NCI-H2171 (cell line): ENCODE results near the gene SNX2.
"Not testable (repeated sequence)": the region's sequence is repeated elsewhere in the genome, so short reads cannot be mapped to it uniquely, and the experiment has no call there.

ENCODE experiments used
- DNase-seq: peaks from one replicate; lab custom pipeline; 2025; lab: John Stamatoyannopoulos, UW

SNX2 gene

DNA sequence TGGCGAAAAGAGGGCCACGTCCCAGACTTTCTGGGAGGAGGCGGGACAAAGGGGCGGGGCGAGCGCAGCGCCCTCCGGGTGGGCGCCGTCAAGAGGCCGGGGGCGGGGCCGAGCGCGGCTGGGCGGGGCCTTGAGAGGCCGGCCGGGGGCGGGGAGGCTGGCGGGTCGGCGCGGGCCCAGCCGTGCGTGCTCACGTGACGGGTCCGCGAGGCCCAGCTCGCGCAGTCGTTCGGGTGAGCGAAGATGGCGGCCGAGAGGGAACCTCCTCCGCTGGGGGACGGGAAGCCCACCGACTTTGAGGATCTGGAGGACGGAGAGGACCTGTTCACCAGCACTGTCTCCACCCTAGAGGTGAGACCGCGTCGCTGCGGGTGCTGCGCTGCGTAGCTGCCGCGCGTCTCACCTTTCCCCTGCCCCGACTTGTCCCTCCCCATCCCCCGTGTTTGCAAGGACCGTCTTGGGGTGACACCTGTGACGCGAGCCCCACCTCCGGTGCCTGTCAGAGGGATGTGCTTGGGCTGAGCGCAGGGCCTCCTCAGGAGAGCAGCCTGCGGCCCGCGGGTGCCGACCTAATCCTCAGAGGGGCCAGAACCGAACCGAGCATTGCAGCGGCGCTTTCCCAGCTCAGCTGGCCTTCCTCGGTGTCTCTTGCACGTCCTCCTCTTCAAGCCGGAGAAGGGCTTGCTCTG, at the start of gene SNX2:
SNX2 (plus strand) TSS at position 220 of the 689 bp plus-strand sequence; CDS start at position 244, 24 bp downstream.
- peak; percentile 79 for DNase-seq

GRCh38 chr5:122727112-122727541, 47.8 kb upstream of the SNX2 start:
- DNase-seq: no peak

DNA sequence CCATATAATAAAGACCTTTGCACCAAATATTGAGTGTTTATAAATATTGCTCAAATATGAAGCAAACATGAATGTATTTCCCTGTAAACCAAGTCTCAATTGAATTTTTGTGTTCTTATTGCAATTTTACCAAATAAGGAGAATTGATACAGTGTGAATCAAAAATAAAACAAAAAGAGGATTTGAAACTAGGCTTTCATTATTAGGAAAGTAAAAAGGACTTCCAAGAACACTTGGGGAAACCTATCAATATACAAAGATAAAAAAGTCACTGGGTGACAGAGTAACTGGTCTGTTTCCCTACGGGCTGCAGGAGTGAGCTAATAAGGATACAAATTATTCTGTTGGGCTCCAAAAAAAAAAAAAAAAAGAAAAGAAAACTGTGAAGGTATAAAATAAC, 44.8 kb upstream of the SNX2 start:
- no peak for DNase-seq

DNA sequence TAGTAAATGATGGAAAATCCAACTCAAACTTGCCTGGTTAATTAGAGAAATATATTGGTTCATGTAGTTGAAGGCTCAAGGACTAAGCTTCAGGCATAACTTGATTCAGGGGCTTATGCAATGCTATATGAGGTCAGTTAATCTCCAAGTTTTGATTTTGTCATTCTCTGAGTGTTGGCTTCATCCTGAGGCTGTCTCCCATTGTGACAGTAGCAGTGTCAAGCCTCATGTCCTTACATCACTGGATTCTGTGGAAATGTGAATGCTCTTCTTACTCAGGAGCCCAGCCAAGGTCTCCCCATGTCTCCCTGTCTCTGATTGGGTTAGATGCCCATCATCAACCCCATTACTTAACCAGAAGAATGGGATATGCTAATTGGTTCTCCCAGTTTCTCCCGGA, 44.4 kb upstream of the SNX2 start:
- DNase-seq: no peak

- no peak for DNase-seq
Measured at GRCh38 chr5:122736086-122736845, 38.6 kb upstream of the SNX2 start.

DNA sequence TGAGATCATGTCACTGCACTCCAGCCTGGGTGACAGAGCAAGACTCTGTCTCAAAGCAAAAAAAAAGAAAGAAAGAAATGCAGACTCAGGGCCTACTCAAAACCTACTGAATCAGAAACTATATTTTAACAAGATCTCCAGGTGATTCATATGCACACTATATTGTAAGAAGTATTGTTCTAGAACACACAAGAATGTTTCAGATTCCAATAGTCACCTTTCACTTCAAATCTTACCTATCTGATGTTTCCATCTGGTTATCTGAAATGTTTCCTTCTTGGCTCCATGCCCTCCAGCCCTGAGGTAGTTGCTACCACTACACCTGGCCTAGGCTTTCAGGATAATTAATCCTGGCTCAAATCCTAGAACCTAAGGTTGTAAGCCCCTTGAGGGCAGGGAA, 36.8 kb upstream of the SNX2 start:
- no peak for DNase-seq

DNA sequence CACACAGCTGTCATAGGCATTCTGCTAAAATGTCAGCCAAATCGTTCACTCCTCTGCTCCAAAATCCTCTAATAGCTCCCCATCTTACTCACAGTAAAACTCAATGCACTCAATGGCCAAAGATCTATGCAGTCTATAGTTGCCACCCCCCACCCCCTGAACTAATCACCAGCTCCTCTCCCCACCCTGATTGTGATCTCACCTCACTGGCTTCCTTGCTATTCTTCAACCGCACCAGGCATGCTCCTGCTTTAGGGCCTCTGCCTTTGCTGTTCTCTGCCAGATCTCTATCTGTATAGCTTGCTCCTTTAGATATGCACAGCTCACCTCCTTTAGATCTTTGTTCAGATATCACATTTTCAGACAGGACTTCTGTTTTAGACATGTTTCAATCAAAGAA, 33.2 kb upstream of the SNX2 start:
- DNase-seq: no peak

- DNase-seq: no peak
Measured at GRCh38 chr5:122743261-122743660, 31.6 kb upstream of the SNX2 start.

DNA sequence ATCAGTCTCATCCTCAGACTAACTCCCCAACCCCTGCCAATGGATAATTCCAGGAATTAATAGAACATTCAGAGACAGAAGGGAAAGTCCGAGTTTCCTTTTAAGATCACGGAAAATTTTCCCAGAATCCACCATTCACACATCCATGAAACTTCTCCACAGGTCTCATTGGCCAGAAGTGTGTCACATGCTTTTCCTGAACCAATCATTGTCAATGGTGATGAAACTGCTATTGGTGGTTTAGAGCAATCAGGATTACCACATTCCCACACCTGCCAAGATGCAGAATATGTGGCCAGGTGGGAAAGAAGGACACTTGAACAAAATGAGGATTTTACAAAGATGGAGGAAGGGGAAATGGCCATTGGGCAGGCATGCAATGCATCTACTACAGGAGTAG, 29.3 kb upstream of the SNX2 start:
- no peak for DNase-seq

GRCh38 chr5:122749886-122750285, 25.0 kb upstream of the SNX2 start:
- DNase-seq: no peak

- DNase-seq: no peak
Measured at GRCh38 chr5:122751293-122751782, 23.5 kb upstream of the SNX2 start.

DNA sequence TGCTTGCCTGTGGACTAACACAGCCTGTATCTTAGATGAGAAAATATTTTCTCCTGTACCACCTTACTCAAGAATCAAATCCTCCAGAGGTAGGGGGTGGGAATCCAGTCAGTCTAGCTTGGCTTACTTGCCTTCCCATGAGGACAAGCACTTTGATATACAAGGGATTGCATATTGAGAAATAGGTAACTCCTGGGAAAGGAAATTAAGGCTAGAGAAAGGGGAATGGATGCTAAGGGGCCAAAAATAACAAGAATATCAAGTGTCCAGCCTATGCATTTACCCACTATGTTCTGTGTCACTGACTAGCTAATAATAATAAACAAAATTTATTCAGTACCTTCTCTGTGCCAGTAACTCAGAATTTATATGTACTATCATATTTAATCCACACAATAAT, 21.4 kb upstream of the SNX2 start:
- DNase-seq: no peak

DNA sequence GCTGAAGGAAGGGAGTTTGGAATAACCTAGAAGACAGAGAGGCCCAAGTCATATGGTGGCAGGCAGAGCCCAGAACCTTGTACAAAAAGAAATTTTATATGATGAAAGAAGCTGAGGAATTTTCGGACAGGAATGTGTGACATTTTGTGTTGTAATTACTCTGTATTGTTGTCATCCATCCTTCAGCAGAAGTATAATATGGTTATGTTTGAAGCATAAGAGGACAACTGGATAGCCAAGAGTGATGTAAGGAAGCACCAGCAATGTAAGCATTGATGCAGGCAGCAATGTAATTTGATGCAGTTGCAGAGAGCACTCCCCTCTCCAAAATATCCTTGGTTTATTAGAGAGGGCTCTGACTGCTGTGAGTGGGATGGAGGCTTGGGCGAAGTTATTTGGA, 19.1 kb upstream of the SNX2 start:
- DNase-seq: no peak

DNA sequence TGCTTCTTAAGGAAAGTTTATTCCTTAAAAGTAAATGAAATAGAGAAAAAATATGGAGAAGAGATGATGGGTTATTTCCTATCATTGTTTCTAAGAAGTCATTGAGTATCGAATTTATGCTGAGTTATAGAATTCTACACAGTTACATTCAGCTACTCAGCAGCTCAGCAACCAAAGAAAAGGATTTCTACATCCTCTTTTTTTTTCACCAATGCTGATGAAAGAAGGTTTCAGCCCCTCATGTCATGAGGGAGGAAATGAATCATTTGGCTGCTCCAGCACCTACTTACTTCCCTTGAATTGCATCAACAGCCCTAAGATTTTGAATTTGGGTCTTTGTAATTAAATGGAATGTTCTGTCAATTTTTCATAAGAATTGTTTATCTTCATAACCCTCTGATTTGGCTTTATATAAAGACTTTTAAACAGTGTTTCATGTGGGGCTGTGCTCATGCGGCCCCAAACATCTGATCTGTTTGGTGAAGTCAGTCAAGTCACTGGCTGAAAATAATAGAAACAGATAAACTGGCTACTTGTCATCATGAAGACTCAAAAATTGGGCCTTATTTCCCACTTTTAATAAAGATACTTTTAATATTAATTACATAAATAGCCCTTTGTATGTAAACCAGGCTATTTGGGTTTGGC, 18.5 kb upstream of the SNX2 start:
- DNase-seq: no peak

- DNase-seq: no peak
Measured at GRCh38 chr5:122757285-122757684, 17.6 kb upstream of the SNX2 start.

DNA sequence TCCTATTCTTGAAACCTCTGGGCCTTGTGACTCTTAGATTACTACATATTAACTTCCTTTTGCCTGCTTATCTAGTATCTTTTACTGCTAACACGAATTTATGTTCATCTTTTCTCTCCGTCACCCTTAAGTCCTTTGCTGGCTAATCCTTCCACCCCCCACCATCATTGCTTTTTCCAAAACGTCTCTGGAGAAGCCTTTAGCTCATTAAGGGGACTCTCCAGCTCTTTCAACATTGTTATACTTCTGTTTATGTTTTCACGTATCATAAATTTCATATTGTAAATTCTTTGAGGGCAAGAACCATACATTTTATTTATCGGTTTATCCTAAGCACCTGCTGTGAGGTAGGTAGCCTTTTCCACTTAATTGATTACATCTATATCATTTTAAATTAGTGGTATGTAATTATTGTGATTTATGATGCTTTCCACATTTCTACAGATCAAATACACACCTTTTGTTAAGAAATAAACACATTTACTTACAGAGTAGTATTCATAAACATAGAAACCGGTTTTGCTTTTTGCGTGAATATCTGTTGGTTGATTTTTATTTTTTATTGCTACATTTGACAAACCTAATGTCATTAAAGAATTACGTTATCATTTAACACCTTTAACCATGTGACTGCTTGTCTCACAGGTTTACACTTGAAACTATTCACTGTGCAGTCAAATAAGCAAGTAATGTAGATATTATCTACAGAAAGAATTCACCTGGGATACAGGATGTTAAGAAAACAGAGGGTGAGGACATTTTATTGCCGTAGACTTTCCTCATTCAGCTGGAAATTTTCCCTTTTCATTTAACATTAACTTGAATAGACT, 15.4 kb upstream of the SNX2 start:
- no peak for DNase-seq

DNA sequence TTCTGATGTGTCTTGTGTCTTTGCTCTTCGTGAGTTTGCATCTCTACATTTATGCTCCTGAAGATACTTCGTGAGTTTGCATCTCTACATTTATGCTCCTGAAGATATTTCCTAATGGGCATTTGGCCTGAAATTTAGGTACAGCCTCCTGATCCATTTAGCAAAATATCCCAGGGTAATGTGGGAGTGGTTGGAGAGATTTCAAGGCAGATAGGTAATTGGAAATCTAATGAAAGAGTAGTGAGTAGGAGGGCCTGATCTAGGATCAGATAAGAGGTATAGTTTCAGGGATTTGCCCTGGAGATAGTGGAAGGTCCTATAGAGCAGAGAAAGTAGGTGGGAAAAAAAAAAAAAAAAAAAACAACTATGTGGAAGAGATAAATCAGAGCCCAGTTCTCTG, 14.6 kb upstream of the SNX2 start:
- DNase-seq: no peak

DNA sequence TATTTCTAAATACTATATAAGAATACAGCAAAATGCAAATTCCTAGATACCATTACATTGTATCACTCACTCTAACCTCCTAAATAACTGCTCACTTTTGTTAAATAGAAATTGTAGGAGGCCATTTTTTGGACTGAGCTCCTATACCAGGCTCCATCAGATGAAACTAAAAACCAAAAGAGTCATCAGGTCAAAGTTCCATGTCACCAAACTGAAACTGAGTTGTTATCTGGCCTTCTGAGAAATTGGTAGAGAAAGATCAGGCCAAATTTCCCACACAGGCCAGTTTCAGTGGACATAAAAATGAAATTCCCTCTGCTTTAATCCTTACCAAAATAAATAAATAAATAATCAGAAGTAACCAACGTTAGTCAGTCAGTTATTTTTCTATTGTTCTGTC, 13.8 kb upstream of the SNX2 start:
- no peak for DNase-seq

DNA sequence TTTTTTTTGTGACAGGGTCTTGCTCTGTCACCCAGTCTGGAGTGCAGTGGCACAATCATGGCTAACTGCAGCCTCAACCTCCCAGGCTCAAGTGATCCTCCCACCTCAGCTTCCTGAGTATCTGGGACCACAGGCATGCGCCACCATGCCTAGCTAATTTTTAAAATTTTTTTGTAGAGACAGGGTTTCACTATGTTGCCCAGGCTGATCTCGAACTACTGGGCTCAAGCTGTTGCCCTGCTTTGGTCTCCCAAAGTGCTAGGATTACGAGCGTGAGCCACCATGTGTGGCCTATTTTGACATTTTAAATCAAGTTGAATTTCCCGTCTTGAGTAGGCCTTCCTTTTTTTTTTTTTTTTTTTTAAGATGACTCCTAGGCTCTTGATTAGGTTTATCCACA, 13.0 kb upstream of the SNX2 start:
- DNase-seq: not testable (repeated sequence)

GRCh38 chr5:122766130-122766529, 8.8 kb upstream of the SNX2 start:
- DNase-seq: no peak

- no peak for DNase-seq
Measured at GRCh38 chr5:122770477-122770876, 4.4 kb upstream of the SNX2 start.

DNA sequence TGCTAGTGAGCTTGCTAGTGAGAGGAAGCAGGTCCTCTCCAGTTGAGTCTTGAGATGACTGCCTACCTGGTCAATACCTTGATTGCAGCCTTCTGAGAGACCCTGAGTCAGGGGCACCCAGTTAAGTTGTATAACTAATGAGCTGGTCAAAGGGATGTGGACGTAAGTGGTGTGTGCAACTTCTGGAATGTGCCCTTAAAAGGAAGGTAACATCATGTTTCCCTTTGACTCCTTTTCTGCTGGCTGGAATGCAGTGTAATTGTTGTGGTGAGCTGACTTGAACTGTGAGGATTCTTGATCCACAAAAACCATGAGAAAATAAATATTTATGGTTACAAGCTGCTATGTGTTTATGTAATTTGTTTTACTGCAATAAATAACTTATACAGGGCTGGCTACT, 2.4 kb upstream of the SNX2 start:
- no peak for DNase-seq
